HT-29 (cell line): ENCODE results near the gene RNF225. TPM values are rescaled to one million over a fixed set of nuclear protein-coding genes. Genes with fewer than 3 reads are reported as not detected.

ENCODE experiments used
- DNase-seq: peaks from one replicate; pipeline ENCODE4 v3.0.0-alpha.2; 2015; ENCODE audit warnings: low spot score
- total RNA-seq: library from RNA; depleted of rRNA; stranded (reverse); fragments of >200 nt; shearing (Covaris generic); gene quantifications from 2 replicates; pipeline ENCODE4 v1.2.3, GENCODE V29; 2014

RNF225 gene
- total RNA-seq, 1 experiment from 2014 or later = 0.58 TPM

DNA sequence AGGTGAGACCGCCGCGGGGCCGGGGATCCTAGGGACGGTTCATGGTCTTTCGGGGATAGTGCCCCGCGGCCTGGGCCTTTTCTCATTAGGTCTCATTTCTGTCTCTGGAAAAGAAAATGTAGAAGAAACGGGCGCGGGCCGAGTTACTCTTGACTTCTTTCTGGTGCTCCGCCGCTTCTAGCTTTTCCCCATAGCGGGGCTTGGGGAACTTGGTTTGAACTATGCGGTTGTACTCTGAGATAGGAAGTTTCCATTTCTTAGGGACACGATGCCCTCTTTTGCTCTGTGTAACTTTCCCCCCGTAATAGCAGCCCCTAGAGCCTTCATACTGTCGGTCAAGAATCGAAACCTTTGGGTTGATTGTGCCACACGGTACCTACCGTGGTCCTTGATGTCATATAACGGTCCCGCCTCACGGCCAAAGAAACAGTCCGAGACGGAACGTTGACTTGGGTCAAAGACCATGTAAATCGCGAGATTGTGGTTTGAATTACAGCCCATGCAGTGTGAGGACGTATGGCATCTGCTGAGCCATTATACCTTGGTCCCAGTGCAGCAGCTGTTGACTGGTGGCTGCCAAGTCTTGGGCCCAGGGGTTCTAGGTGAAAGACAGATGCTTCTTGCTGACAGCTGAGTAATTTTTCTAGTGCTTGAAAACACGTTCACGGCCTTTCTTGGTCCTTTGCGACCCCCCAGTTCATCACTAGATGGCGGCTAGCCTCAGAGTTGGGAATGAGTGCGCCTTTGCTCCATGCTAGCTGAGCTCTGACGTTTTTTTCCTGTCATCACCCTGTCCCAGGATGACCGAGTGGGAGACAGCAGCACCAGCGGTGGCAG, 7.9 kb upstream of the RNF225 start:
- no peak for DNase-seq

DNA sequence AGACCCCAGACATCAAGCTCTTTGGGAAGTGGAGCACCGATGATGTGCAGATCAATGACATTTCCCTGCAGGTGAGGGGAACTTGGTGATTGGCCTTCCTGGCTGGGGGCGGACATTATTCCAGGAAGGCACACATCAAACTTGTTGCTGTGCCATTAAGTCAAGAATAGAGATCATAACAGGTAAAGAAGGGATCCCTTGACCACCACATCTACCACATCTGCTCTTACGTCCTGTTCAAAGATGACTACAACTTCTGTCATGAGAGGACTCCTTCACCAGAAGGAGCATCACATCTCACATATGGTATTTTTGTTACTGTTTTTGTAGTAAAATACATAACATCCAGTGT, 7.3 kb upstream of the RNF225 start:
- DNase-seq = no peak

GRCh38 chr19:58392945-58393724, 2.3 kb upstream of the RNF225 start:
- no peak for DNase-seq

GRCh38 chr19:58393725-58394033, 1.8 kb upstream of the RNF225 start:
- DNase-seq = no peak

DNA sequence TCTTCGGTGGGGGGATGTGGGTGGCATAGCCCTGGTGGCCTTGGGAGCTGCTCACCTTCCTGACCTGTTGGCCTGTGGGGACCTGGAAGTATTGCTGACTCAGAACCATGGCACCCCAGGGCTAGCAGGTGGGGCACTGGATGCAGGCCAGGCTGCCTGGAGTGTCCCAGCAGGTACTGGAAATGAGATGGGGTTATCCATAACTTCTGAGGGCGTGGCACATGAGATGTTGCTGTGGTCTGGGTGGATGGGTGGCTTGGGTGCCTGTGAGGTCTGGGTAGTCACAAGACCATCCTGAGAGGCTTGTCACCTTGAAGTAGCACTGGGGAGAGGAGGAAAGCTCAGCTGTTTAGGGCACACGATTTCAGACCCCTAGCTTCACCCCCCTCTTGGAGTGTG, 636 bp upstream of the RNF225 start:
- peak; percentile 56 for DNase-seq

DNA sequence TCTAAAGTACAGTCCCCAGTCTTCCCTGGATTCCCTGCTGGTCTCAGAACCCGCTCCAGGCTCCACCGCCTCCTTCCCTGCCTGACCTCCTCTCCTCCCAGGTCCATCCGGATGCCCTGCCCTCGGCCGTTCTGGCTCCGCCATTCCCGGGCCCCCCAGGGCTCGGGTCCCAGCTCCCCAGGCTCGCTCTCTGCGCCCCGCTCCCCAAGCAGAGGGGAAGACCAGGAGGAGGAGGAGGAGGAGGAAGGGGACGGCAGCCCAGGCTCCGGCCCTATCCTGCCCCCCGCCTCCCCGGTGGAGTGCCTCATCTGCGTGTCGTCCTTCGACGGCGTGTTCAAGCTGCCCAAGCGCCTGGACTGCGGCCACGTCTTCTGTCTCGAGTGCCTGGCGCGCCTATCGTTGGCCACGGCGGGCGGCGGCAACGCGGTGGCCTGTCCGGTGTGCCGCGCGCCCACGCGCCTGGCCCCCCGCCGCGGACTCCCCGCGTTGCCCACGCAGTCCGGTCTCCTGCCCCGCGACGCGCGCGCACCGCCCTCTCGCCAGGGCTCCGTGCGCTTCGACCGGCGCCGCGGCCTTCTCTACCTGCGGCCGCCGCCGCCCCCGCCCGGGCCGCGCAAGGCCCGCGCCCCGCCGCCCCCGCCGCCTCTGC, 647 bp downstream of the RNF225 start:
- no peak for DNase-seq

DNA sequence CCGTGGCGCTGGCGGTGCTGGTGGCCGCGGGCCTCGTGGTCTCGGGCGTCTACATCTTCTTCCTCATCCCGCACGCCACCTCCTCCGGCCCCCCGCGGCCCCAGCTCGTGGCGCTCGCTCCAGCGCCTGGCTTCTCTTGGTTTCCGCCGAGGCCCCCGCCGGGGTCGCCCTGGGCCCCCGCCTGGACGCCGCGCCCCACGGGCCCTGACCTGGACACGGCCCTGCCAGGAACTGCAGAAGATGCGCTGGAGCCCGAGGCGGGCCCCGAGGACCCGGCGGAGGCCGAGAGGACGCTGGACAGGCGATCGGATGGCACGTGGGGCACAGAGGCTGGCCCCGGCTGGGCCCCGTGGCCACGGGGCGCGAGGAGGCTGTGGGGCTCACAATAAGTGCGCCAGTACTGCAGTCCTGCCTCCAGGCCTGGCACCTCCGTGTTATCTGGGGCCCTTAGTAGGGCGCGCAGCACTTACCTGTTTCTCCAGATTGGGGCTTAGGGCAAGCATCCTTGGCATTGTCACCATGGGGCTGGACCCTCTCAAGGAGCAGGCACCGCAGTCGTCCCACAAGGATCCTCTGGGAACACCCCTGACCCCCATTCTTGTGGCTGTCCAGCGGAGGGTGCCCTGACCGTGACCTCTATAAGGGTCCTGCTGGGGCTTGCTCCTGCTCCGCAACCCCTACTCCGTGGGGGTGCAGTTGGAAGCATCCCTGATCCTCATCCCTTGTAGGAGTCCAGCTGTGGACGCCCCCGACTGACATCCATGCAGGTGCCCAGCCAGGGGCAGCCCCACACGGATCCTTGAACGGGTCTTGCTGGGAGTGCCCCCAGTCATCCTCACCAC, 1.5 kb downstream of the RNF225 start:
- no peak for DNase-seq

- no peak for DNase-seq
Observed at GRCh38 chr19:58397533-58398037, 2.1 kb downstream of the RNF225 start.

DNA sequence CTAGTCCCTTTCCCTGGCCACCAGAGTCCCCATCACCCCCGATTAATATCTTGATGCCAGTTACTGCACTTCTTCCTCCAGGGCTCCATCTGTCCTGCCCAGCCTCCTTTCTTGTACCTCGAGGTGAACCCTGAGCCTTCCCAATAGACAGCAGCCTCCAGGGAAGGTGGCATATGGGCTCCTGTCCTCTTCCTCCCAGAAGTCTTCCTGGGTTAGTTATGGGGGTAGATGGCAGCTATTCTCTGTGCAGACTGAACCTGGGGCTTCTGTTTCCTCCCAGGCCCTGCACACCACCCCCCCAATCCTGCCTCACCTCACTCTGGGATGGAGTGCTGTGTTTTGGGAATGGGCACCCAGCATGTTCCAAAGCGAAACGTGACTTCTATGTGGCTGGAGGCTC, 2.6 kb downstream of the RNF225 start:
- no peak for DNase-seq

DNA sequence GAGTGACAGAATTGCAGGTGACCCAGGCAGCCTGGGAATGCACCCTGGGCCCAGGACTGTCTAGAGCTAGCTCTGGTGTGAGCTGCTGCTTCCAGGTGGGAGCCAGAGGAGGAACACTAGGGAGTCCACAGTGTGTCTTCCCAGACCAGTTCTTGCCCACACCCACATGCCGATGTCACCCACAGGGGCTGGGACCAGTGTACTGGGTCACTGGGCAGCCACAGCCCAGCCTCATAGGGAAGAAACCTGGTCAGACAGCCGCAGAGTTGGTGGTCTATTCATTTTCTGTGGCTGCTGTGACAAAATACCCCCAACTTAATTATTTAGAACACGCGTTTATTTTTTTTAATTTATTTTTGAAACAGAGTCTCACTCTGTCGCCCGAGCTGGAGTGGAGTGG, 3.1 kb downstream of the RNF225 start:
- DNase-seq = no peak

DNA sequence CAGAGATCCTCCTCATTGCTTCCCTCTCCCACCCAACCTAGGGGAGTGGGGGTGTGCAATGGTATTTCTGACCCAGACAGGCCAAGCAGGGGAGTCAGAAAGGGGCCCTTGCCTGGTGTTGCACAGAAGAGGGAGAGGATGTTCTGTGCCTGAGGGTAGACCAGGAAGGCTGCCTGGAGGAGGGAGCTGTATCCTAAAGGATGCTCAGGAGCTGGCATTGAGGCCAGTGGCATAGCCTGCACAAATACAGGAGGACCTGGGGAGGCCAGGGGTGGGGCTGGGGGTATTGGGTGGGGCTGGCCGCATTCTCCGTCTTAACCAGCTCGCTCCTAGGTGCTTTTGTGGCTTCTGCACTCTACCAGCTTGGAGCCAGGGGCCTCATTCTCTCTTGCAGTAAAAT, 4.4 kb downstream of the RNF225 start:
- DNase-seq = no peak

DNA sequence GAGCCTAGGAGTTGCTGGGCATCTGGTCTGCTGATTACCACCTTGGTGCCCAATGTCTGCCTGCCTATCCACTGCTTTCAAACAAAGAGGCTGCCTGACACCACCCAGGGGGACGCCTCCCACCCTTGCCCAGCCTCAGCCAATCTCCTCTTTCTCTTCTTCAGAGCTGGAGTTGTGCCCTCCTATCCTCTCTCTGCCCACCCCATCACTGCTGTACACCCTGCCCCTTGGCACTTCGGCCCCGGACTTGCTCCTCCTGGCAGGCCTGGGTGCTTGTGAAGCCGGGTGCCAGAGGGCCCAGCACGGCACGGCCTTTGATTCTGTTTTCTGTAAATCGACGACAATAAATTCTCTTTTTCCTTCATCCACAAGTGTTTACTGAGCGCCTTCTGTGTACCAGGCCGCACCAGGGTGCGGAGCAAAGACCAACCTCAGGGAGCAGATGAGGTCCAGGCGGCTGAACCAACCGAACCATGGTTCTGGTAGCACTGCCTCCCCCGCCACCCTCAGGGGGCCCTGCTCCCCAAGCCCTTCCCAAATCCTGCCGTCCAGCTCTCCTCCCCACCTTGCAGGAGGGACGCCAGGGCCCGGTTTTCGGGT, 5.0 kb downstream of the RNF225 start:
- no peak for DNase-seq

DNA sequence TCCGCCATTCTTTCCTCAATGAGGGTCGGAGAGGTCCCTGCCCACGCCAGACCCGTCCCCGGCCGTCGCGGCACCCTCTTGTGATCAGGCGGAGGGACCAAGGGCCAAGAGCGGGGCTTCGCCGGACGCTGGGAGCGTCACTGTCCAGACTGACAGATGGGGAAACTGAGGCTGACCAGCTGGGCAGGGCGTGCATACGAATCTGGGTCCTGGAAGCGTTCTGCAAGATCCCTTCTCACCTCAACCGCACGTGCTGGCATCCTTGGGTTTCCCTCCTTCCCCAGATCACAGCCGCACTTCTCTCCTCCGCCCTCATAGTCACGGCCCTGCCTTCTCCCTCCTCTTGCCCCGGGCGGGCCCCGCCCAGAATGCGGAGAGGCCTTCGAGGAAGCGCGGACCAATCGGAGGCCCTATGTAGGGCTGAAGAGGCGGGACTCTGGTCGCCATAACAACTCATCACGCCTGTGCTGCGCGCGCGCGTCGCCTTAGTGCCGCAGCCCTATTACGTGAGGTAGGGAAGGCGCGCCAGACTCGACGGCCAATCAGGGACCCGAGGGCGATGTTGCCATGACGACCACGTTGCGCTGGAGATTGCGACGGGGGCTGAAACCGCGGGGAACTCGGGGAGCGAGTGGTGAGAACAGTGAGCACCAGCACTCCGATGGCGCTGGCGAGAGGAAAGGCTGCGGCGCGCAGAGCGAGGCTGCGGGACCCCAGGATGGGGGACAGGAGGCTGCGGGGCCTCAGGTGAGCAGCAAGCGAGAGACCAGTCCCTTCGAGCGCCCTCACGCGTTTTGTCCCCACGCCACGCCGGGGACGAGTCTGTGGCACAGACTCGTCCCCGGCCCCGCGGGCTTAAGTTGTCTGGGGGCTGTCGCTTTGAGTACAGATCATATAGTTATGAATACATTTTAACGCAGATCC, 5.7 kb downstream of the RNF225 start:
- peak; percentile 100 for DNase-seq

DNA sequence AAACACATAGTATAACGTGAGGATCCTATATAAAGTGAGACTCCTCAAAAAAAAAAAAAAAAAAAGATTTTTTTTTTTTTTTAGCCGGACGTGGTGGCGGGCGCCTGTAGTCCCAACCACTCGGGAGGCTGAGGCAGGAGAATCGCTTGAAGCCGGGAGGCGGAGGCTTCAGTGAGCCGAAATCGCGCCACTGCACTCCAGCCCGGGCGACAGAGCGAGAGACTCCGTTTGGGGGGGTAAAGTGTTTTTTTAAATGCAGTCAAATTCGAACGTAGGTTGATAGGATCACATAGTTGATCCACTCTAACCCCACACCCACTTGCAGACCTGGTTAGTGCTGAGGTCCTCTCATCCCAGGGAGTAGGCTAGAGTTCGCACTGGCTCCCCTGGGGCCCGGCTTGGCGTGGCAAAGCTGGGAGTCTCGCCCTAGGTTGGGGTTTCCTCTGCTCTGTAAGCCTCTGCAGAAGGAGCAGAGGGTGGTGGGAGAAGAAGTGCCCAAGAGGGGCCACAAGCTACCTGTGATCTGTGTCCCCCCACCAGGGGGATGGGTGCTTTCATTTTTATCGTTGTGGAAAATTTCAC, 6.5 kb downstream of the RNF225 start:
- no peak for DNase-seq

DNA sequence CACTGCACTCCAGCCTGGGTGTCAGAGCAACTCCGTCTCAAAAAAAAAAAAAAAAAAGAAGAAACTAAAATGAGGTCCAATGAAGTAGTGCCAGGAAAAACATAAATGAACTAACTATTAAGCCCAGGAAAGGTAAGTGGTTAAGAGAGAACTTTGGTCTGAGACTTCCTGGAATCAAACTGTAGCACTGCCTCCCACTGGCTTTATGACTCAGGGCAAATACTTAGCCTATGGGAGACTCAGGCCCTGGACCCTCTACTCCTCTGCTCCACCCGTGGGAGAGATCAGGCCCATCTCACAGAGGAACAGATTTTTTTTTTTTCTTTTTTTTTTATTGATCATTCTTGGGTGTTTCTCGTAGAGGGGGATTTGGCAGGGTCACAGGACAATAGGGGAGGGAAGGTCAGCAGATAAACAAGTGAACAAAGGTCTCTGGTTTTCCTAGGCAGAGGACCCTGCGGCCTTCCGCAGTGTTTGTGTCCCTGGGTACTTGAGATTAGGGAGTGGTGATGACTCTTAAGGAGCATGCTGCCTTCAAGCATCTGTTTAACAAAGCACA, 8.5 kb downstream of the RNF225 start:
- DNase-seq = peak; percentile 23

DNA sequence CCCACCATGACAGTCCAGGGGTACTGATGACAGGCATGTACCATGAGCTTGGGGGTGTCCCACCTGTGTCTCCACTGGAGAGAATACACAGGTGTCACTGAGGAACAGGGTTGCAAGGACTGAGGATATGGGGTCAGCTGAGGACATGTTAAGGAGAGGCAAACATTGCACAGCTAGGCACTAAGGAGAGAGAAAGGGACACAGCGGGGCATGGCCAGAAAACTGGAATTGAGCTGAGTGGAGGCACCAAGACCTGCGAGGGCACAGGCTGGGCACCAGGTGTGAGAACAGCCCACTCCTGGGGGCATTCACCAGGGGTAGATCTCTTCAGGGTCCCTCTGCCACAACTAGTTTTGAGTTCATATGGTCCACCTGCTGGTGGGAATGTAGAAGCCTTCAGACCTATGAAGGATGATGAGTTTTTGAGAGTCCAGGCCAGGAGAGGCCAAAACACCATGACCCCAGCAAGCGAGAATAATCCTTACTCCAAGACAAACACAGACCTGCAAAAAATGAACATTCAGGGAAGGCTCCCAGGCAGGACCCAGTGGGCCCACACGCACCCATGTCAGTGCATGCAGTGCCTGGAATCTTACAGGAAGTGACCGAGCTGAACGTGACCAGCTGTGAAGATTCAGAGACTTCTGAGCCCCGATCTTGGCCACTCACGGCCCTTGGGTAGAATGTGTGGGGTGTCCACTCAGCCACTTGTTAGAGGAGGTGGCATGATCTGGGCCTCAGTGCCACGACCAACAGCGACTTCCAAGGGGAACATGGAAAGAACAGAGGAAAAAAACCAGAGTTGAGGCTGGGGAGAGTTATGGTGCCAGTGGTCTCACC, 11.6 kb downstream of the RNF225 start:
- DNase-seq = peak; percentile 60

GRCh38 chr19:58407658-58408151, 12.2 kb downstream of the RNF225 start:
- no peak for DNase-seq
